Measurements from ENCODE around the gene AGAP2.

GRCh38 chr12:57769594-57769993, 31.1 kb upstream of the AGAP2 start:
- no peak for TF ChIP-seq POLR2A (IDR thresholded peaks at IDR 0.05)
- TF ChIP-seq CTCF (IDR thresholded peaks at IDR 0.05), result no peak
